SK-N-SH (cell line): ENCODE measurements around the gene PUM1. TPM values are rescaled to one million over a fixed set of nuclear protein-coding genes. Genes with fewer than 3 reads are reported as not detected.

ENCODE experiments used
- CTCF ChIA-PET: fragments of 300-600, 350-600 bp; formaldehyde crosslinking; extraction: SDS; loops from one replicate; lab custom pipeline; 2021; lab: Yijun Ruan, JAX
- POLR2A ChIA-PET: fragments of 350-600 bp; sonication (Branson Sonifier 250); formaldehyde crosslinking; extraction: SDS; loops from one replicate; lab custom pipeline; 2020; ENCODE audit warnings: antibody characterized with exemption, inconsistent platforms; lab: Yijun Ruan, JAX
- DNase-seq: peaks from one replicate; pipeline ENCODE4 v3.0.0; 2012
- H2AFZ ChIP-seq: fragments of 200-600 bp; sonication (generic); 2 replicates; pipeline ENCODE4 v1.8.1; 2016; ENCODE audit warnings: antibody characterized with exemption, mild to moderate bottlenecking, low read depth
- H3F3A ChIP-seq: fragments of 200-600 bp; sonication (generic); replicated peaks from 2 replicates; pipeline ENCODE3; 2016; ENCODE audit warnings: antibody characterized with exemption, mild to moderate bottlenecking; ENCODE audit not compliant: insufficient read depth
- H3K27ac ChIP-seq, 2 experiments: fragments of 200-500 bp in 1 of 2; fragments of 200-600 bp in 1 of 2; sonication (Bioruptor generic) in 1 of 2; sonication (generic), shearing (Covaris generic) in 1 of 2; 2 replicates each; pipeline versions ENCODE4 v1.5.1 to v1.6.1; 2014 to 2016; ENCODE audit warnings: low read depth in 2 of 2, inconsistent platforms in 1 of 2, low read length in 1 of 2, mild to moderate bottlenecking in 1 of 2, mixed read lengths in 1 of 2
- H3K27me3 ChIP-seq: fragments of 200-600 bp; sonication (generic), shearing (Covaris generic); 2 replicates; pipeline ENCODE4 v1.6.1; 2016; ENCODE audit warnings: mixed run types; ENCODE audit not compliant: insufficient read depth
- H3K36me3 ChIP-seq, 2 experiments: fragments of 200-500 bp in 1 of 2; fragments of 200-600 bp in 1 of 2; sonication (Bioruptor generic) in 1 of 2; sonication (generic) in 1 of 2; replicated peaks in 1 of 2; 2 replicates each; pipeline versions ENCODE3 to v1.5.1; 2014 to 2016; ENCODE audit warnings: low read length in 1 of 2, mild to moderate bottlenecking in 1 of 2; ENCODE audit not compliant: insufficient read depth in 2 of 2, control insufficient read depth in 1 of 2
- H3K4me1 ChIP-seq, 2 experiments: fragments of 200-500 bp in 1 of 2; fragments of 200-600 bp in 1 of 2; sonication (Bioruptor generic) in 1 of 2; sonication (generic), shearing (Covaris generic) in 1 of 2; 2 replicates each; pipeline versions ENCODE4 v1.5.1 to v1.6.1; 2014 to 2016; ENCODE audit warnings: low read depth in 1 of 2, low read length in 1 of 2, mixed run types in 1 of 2; ENCODE audit not compliant: insufficient read depth in 2 of 2, control insufficient read depth in 1 of 2
- H3K4me2 ChIP-seq: fragments of 200-600 bp; sonication (generic), shearing (Covaris generic); 2 replicates; pipeline ENCODE4 v1.6.1; 2017; ENCODE audit warnings: mixed run types
- H3K4me3 ChIP-seq, 2 experiments: fragments of 200-500 bp in 1 of 2; fragments of 200-600 bp in 1 of 2; sonication (Bioruptor generic) in 1 of 2; sonication (generic), shearing (Covaris generic) in 1 of 2; 2 replicates each; pipeline versions ENCODE4 v1.5.1 to v1.8.1; 2014 to 2016; ENCODE audit warnings: low read depth in 2 of 2, inconsistent platforms in 1 of 2, low read length in 1 of 2, mild to moderate bottlenecking in 1 of 2, mixed read lengths in 1 of 2, moderate library complexity in 1 of 2
- H3K79me2 ChIP-seq: fragments of 200-600 bp; sonication (generic); 2 replicates; pipeline ENCODE4 v1.8.1; 2017; ENCODE audit warnings: mild to moderate bottlenecking; ENCODE audit not compliant: insufficient read depth
- H3K9ac ChIP-seq: fragments of 200-600 bp; sonication (generic); 2 replicates; pipeline ENCODE4 v1.6.1; 2017; ENCODE audit warnings: mixed run types
- H3K9me2 ChIP-seq: fragments of 200-600 bp; sonication (generic); 2 replicates; pipeline ENCODE4 v1.6.1; 2017; ENCODE audit warnings: mixed run types
- H3K9me3 ChIP-seq: fragments of 200-600 bp; sonication (generic); 2 replicates; pipeline ENCODE4 v1.6.1; 2017; ENCODE audit warnings: mixed run types, mild to moderate bottlenecking, moderate library complexity
- H4K20me1 ChIP-seq: fragments of 200-600 bp; sonication (generic); 2 replicates; pipeline ENCODE4 v1.6.1; 2017; ENCODE audit warnings: mild to moderate bottlenecking, mixed run types; ENCODE audit not compliant: insufficient read depth
- EZH2phosphoT487 ChIP-seq: fragments of 200-600 bp; sonication (generic); IDR thresholded peaks from 2 replicates; pipeline ENCODE4 v1.6.1; 2017; ENCODE audit warnings: low read depth, mixed run types, mild to moderate bottlenecking, antibody characterized with exemption, moderate library complexity, borderline replicate concordance
- FOSL2 ChIP-seq: IDR thresholded peaks from 2 replicates; pipeline ENCODE4 v1.4.0; 2012; ENCODE audit warnings: low read depth, mild to moderate bottlenecking, moderate library complexity, borderline replicate concordance
- FOXM1 ChIP-seq: IDR thresholded peaks from 2 replicates; pipeline ENCODE4 v1.4.0; 2012; ENCODE audit warnings: low read depth, mild to moderate bottlenecking
- GABPA ChIP-seq: IDR thresholded peaks from 2 replicates; pipeline ENCODE4 v1.4.0; 2012; ENCODE audit warnings: low read depth, mild to moderate bottlenecking
- JUND ChIP-seq: IDR thresholded peaks from 2 replicates; pipeline ENCODE4 v1.4.0; 2012
- MAX ChIP-seq: IDR thresholded peaks from 2 replicates; pipeline ENCODE4 v1.4.0; 2012; ENCODE audit warnings: low read depth
- MXI1 ChIP-seq: IDR thresholded peaks from 2 replicates; pipeline ENCODE4 v1.6.1; 2012; ENCODE audit warnings: mild to moderate bottlenecking, low read depth, low read length, improper control_type of control experiment
- NFIC ChIP-seq: IDR thresholded peaks from 2 replicates; pipeline ENCODE4 v1.4.0; 2012; ENCODE audit warnings: borderline replicate concordance
- RAD21 ChIP-seq: IDR thresholded peaks from 2 replicates; pipeline ENCODE4 v1.6.1; 2012; ENCODE audit warnings: mild to moderate bottlenecking, low read length
- RXRA ChIP-seq: IDR thresholded peaks from 2 replicates; pipeline ENCODE4 v1.4.0; 2012; ENCODE audit warnings: low read depth, mild to moderate bottlenecking, borderline replicate concordance
- SMC3 ChIP-seq: IDR thresholded peaks from 2 replicates; pipeline ENCODE4 v1.6.1; 2012; ENCODE audit warnings: low read depth, low read length, improper control_type of control experiment
- TCF12 ChIP-seq: IDR thresholded peaks from 2 replicates; pipeline ENCODE4 v1.4.0; 2012
- TEAD4 ChIP-seq: IDR thresholded peaks from 2 replicates; pipeline ENCODE4 v1.4.0; 2012; ENCODE audit warnings: mild to moderate bottlenecking, borderline replicate concordance; ENCODE audit not compliant: insufficient read depth
- USF1 ChIP-seq: IDR thresholded peaks from 2 replicates; pipeline ENCODE4 v1.4.0; 2012; ENCODE audit warnings: low read depth, borderline replicate concordance
- YY1 ChIP-seq: IDR thresholded peaks from 2 replicates; pipeline ENCODE4 v1.4.0; 2012; ENCODE audit warnings: low read depth, mild to moderate bottlenecking
- WGBS: methylation state at CpG from one replicate; pipeline ENCODE4 v1.1.6; 2017; ENCODE audit warnings: low lambda C conversion rate; 5-methylcytosine and 5-hydroxymethylcytosine counted together
- polyA plus RNA-seq, 3 experiments: library from polyadenylated mRNA; depleted of rRNA; stranded (reverse); fragments of >200 nt; gene quantifications; 2 replicates each; pipeline ENCODE4 v1.2.3, GENCODE V29; 2012
- TF ChIP-seq, protein P1 (sequence below): fragments of 150-350 bp; IDR thresholded peaks from 2 replicates; pipeline ENCODE4 v1.6.1; 2017; ENCODE audit warnings: antibody characterized with exemption, low read length, low read depth, borderline replicate concordance
- TF ChIP-seq, protein P2 (sequence below): IDR thresholded peaks from 2 replicates; pipeline ENCODE4 v1.6.1; 2012; ENCODE audit warnings: mild to moderate bottlenecking, low read depth, low read length, moderate library complexity
- TF ChIP-seq, protein P3 (sequence below): IDR thresholded peaks from 2 replicates; pipeline ENCODE4 v1.4.0; 2012; ENCODE audit warnings: low read depth, borderline replicate concordance

PUM1 gene
- polyA plus RNA-seq, 1 of the 3 experiments (the other 2 are of a cell fraction): 66.7 TPM

GRCh38 chr1:30940541-30940940 lies 125.0 kb downstream of the PUM1 start:
- Histone ChIP-seq H3K4me2 (no peak overlapping the region), H3K27me3 (no peaks in the 10 kb centered on the region), H3F3A (peaks cover 3% of the 10 kb centered on the region), H3K79me2 (peaks cover 43% of the 10 kb centered on the region), H3K9me2 (no peaks in the 10 kb centered on the region), H3K4me1 (no peaks in the 10 kb centered on the region; a peak in 1 of 4 replicates), H3K9ac (no peak overlapping the region), H3K4me3 (no peak overlapping the region), H3K27ac (no peak overlapping the region), H3K36me3 (peaks cover 60 to 75% of the 10 kb centered on the region in 2 experiments), H2AFZ (no peak overlapping the region), H4K20me1 (no peaks in the 10 kb centered on the region), H3K9me3 (no peaks in the 10 kb centered on the region)
- TF ChIP-seq RAD21 (no peak), FOXM1 (no peak), TCF12 (no peak), TEAD4 (no peak), GABPA (no peak), NFIC (no peak), USF1 (no peak), MXI1 (no peak), JUND (no peak)
- TF ChIP-seq, protein P1, sequence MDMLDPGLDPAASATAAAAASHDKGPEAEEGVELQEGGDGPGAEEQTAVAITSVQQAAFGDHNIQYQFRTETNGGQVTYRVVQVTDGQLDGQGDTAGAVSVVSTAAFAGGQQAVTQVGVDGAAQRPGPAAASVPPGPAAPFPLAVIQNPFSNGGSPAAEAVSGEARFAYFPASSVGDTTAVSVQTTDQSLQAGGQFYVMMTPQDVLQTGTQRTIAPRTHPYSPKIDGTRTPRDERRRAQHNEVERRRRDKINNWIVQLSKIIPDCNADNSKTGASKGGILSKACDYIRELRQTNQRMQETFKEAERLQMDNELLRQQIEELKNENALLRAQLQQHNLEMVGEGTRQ: no peak
- TF ChIP-seq, protein P2, sequence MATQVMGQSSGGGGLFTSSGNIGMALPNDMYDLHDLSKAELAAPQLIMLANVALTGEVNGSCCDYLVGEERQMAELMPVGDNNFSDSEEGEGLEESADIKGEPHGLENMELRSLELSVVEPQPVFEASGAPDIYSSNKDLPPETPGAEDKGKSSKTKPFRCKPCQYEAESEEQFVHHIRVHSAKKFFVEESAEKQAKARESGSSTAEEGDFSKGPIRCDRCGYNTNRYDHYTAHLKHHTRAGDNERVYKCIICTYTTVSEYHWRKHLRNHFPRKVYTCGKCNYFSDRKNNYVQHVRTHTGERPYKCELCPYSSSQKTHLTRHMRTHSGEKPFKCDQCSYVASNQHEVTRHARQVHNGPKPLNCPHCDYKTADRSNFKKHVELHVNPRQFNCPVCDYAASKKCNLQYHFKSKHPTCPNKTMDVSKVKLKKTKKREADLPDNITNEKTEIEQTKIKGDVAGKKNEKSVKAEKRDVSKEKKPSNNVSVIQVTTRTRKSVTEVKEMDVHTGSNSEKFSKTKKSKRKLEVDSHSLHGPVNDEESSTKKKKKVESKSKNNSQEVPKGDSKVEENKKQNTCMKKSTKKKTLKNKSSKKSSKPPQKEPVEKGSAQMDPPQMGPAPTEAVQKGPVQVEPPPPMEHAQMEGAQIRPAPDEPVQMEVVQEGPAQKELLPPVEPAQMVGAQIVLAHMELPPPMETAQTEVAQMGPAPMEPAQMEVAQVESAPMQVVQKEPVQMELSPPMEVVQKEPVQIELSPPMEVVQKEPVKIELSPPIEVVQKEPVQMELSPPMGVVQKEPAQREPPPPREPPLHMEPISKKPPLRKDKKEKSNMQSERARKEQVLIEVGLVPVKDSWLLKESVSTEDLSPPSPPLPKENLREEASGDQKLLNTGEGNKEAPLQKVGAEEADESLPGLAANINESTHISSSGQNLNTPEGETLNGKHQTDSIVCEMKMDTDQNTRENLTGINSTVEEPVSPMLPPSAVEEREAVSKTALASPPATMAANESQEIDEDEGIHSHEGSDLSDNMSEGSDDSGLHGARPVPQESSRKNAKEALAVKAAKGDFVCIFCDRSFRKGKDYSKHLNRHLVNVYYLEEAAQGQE: no peak
- POLR2A ChIA-PET: no interaction called here
- DNase-seq: no peak
- CTCF ChIA-PET: interaction anchor here (2.4 to 5.7 kb wide), 3 partner anchors 11 to 139 kb away, joined by 11 to 34 read pairs (median 12); no protein-coding TSS in a partner anchor

GRCh38 chr1:30936541-30937171 lies 128.9 kb downstream of the PUM1 start:
- ChIA-PET CTCF (interaction anchor here (1.0 to 47.0 kb wide), 3 partner anchors 18 to 154 kb away, joined by 3 to 1422 read pairs (median 3); no protein-coding TSS in a partner anchor), POLR2A (no interaction called here)
- Histone ChIP-seq H3K4me2 (no peak overlapping the region), H3K4me1 (peaks cover 0 to 5% of the 10 kb centered on the region in 2 experiments; a peak in 2 of 4 replicates), H3F3A (peaks cover 7% of the 10 kb centered on the region), H3K27me3 (no peaks in the 10 kb centered on the region), H3K4me3 (no peak overlapping the region), H3K9ac (no peak overlapping the region), H3K36me3 (peaks cover 56 to 67% of the 10 kb centered on the region in 2 experiments), H3K79me2 (peaks cover 11% of the 10 kb centered on the region; the same call in 1 of the 2 replicates), H2AFZ (no peak overlapping the region), H4K20me1 (no peaks in the 10 kb centered on the region), H3K9me2 (no peaks in the 10 kb centered on the region), H3K27ac (no peak overlapping the region), H3K9me3 (no peaks in the 10 kb centered on the region)
- WGBS: 87% methylated on average over 20 of the region's 20 CpGs
- TF ChIP-seq RAD21 (no peak), SMC3 (no peak), EZH2phosphoT487 (no peak), TEAD4 (no peak), YY1 (no peak), FOSL2 (peak; percentile 47; the same call in 1 of the 2 replicates), RXRA (no peak), MAX (no peak)
- TF ChIP-seq, protein P3, sequence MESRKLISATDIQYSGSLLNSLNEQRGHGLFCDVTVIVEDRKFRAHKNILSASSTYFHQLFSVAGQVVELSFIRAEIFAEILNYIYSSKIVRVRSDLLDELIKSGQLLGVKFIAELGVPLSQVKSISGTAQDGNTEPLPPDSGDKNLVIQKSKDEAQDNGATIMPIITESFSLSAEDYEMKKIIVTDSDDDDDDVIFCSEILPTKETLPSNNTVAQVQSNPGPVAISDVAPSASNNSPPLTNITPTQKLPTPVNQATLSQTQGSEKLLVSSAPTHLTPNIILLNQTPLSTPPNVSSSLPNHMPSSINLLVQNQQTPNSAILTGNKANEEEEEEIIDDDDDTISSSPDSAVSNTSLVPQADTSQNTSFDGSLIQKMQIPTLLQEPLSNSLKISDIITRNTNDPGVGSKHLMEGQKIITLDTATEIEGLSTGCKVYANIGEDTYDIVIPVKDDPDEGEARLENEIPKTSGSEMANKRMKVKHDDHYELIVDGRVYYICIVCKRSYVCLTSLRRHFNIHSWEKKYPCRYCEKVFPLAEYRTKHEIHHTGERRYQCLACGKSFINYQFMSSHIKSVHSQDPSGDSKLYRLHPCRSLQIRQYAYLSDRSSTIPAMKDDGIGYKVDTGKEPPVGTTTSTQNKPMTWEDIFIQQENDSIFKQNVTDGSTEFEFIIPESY: no peak
- DNase-seq: no peak
